Stomach (tissue), 19 donors: ENCODE data around the gene NNMT. TPM values are rescaled to one million over a fixed set of nuclear protein-coding genes. Genes with fewer than 3 reads are reported as not detected.

Source experiments
- DNase-seq, 2 donors: peaks; one replicate each; pipeline versions ENCODE4 v3.0.0 to v3.0.0-alpha.2; 2013 to 2019
- H3K27ac ChIP-seq, 5 donors: fragments of 200-600 bp in 4 of 5; sonication (generic) in 4 of 5; one replicate each; pipeline ENCODE4 v1.5.1; 2013 to 2019; ENCODE audit warnings: mild to moderate bottlenecking in 1 of 5, moderate library complexity in 1 of 5
- H3K27me3 ChIP-seq, 3 donors: fragments of 200-600 bp; sonication (generic); one replicate each; pipeline ENCODE4 v1.5.1; 2017 to 2019; ENCODE audit warnings: mixed run types in 1 of 3
- H3K36me3 ChIP-seq, 4 donors: fragments of 200-600 bp; sonication (generic); 1 replicate in 3 of 4; 2 replicates in 1 of 4; pipeline ENCODE4 v1.5.1; 2016 to 2019
- H3K4me1 ChIP-seq, 4 donors: fragments of 200-600 bp; sonication (generic); one replicate each; pipeline ENCODE4 v1.5.1; 2016 to 2019
- H3K4me3 ChIP-seq, 4 donors: fragments of 200-600 bp; sonication (generic) in 3 of 4; one replicate each; pipeline ENCODE4 v1.5.1; 2016 to 2019; ENCODE audit warnings: mild to moderate bottlenecking in 1 of 4
- H3K9me3 ChIP-seq, 4 donors: fragments of 200-600 bp; sonication (generic); one replicate each; pipeline ENCODE4 v1.5.1; 2016 to 2019
- CTCF ChIP-seq, 7 experiments: fragments of 450-650 bp in 4 of 7; fragments of 200-600 bp in 3 of 7; sonication (generic) in 3 of 7; IDR thresholded peaks; one replicate each; pipeline ENCODE4 v1.5.1; 2016 to 2019; ENCODE audit warnings: antibody characterized with exemption in 7 of 7, control low read depth in 2 of 7, mild to moderate bottlenecking in 1 of 7
- EP300 ChIP-seq: sonication (generic); formaldehyde crosslinking; IDR thresholded peaks from one replicate; pipeline ENCODE4 v1.6.1; 2017; ENCODE audit warnings: antibody characterized with exemption
- POLR2A ChIP-seq, 4 donors: fragments of 450-650 bp; IDR thresholded peaks; one replicate each; pipeline ENCODE4 v1.6.1; 2016; ENCODE audit warnings: antibody characterized with exemption in 4 of 4, control low read depth in 2 of 4, mild to moderate bottlenecking in 1 of 4, moderate library complexity in 1 of 4
- POLR2AphosphoS5 ChIP-seq, 3 donors: sonication (generic); formaldehyde crosslinking; IDR thresholded peaks; one replicate each; pipeline ENCODE4 v1.6.1; 2016; ENCODE audit warnings: antibody characterized with exemption in 3 of 3
- WGBS, 5 donors: extraction: QIAGEN DNeasy Blood & Tissue Kit in 3 of 5; methylation state at CpG; one replicate each; pipeline versions ENCODE4 v1.1.5 to v1.1.7; 2013 to 2018; 5-methylcytosine and 5-hydroxymethylcytosine counted together
- intact Hi-C: fragments of 100-400 bp; cut with DNase I; formaldehyde crosslinking; loops from one replicate; pipeline ENCODE4 v1.15.1; 2023; ENCODE audit warnings: low total_unique reads
- long read RNA-seq, 10 donors: transcript quantifications; one replicate each; lab custom pipeline, GENCODE V29; 2026
- polyA plus RNA-seq, 3 donors: library from polyadenylated mRNA; stranded (reverse); fragments of 200-250 nt; gene quantifications; one replicate each; pipeline ENCODE4 v1.2.3, GENCODE V29; 2013
- total RNA-seq, 5 donors: library from RNA; depleted of rRNA; stranded (reverse); fragments of >200 nt; gene quantifications; one replicate each; pipeline versions ENCODE4 v1.1.0 to v1.2.3, GENCODE V29; 2014 to 2016
- donor health status: healthy with polysubstance abuse.
- donor health status: Bipolar disorder and iron deficiency.
- donor health status: healthy.

NNMT gene
- total RNA-seq = 100 to 1,000 TPM in 3 of 5 donors, 10 to 100 TPM in 2; 35.1 to 442 (median 250) TPM
- 100 to 1,000 TPM; 197 to 451 (median 373) TPM for polyA plus RNA-seq
- long read RNA-seq, donor 1 = 0 reads
- long read RNA-seq, donor 2, partial matches to known transcripts = 0 of 1 reads
- long read RNA-seq, donor 2, other reads (novel, unspliced or antisense) = 0 of 1 reads
- long read RNA-seq, donor 3, partial matches to known transcripts = 0 of 1 reads
- long read RNA-seq, donor 3, other reads (novel, unspliced or antisense) = 0 of 1 reads
- long read RNA-seq, donor 4, partial matches to known transcripts = 0 of 1 reads
- long read RNA-seq, donor 4, other reads (novel, unspliced or antisense) = 0 of 1 reads
- long read RNA-seq, donor 5 = 0 reads
- long read RNA-seq, donor 6, partial matches to known transcripts = 0 of 4 reads
- long read RNA-seq, donor 6, other reads (novel, unspliced or antisense) = 0 of 4 reads
- long read RNA-seq, donor 7 = 0 reads
- long read RNA-seq, donor 8 = 0 reads
- long read RNA-seq, donor 9, partial matches to known transcripts = 0 of 1 reads
- long read RNA-seq, donor 9, other reads (novel, unspliced or antisense) = 0 of 1 reads
- long read RNA-seq, donor 10 = 0 reads

- Histone ChIP-seq H3K27ac (peak within 1 kb of the TSS; percentile 61 to 90 (median 88)), H3K4me1 (peaks cover 19 to 41% (median 37%) of the 10 kb centered on the region in 4 donors), H3K9me3 (no peaks in the 10 kb centered on the region), H3K36me3 (peaks cover 4 to 10% (median 8%) of the 10 kb centered on the region in 4 donors), H3K27me3 (no peaks in the 10 kb centered on the region), H3K4me3 (peak within 1 kb of the TSS; percentile 30 to 50 (median 42))
- WGBS, 5 donors = 55 to 72% (median 66%) methylated on average over 11 of the region's 11 CpGs
- peak; percentile 44 to 61 for DNase-seq
- TF ChIP-seq EP300 (peak; percentile 92), POLR2A (IDR thresholded peaks at IDR 0.05) (no peak), POLR2AphosphoS5 (IDR thresholded peaks at IDR 0.05) (peak; percentile 66 to 95 (median 90))
- intact Hi-C loops = no loop called here
Observed at GRCh38 chr11:114295676-114296604, at the start of gene NNMT. TSS of gene NNMT (plus strand) at chr11:114296399. CDS start at chr11:114296557, 158 bp downstream.

- H3K27me3 ChIP-seq = no peaks in the 10 kb centered on the region
- no peak overlapping the region for H3K4me3 ChIP-seq
- peaks cover 62 to 96% (median 96%) of the 10 kb centered on the region in 4 donors for H3K36me3 ChIP-seq
- H3K4me1 ChIP-seq = peaks cover 4 to 31% (median 18%) of the 10 kb centered on the region in 4 donors
- intact Hi-C loops = loop anchor here (10.0 kb wide), 1 partner anchor 342 kb away; the partner anchor contains the start of gene HTR3B
- 85 to 93% (median 91%) methylated on average over 11 of the region's 11 CpGs for WGBS, 5 donors
- no peak overlapping the region for H3K27ac ChIP-seq
- no peaks in the 10 kb centered on the region for H3K9me3 ChIP-seq
- no peak for DNase-seq
- TF ChIP-seq EP300 (no peak), CTCF (IDR thresholded peaks at IDR 0.05) (no peak), POLR2A (IDR thresholded peaks at IDR 0.05) (no peak), POLR2AphosphoS5 (IDR thresholded peaks at IDR 0.05) (no peak)
Observed at GRCh38 chr11:114247070-114247789, 49.0 kb upstream of the NNMT start.

GRCh38 chr11:114250180-114250579 lies 46.0 kb upstream of the NNMT start:
- DNase-seq = no peak
- no peaks in the 10 kb centered on the region for H3K9me3 ChIP-seq
- peaks cover 0 to 17% (median 6%) of the 10 kb centered on the region in 4 donors for H3K4me1 ChIP-seq
- peaks cover 48 to 91% (median 89%) of the 10 kb centered on the region in 4 donors for H3K36me3 ChIP-seq
- intact Hi-C loops = loop anchor here (10.0 kb wide), 2 partner anchors 45 to 195 kb away; partner anchors contain the start of gene ZBTB16
- H3K27me3 ChIP-seq = no peaks in the 10 kb centered on the region
- WGBS, 5 donors = 90 to 95% (median 94%) methylated on average over 17 of the region's 17 CpGs
- TF ChIP-seq EP300 = no peak
- TF ChIP-seq POLR2A (IDR thresholded peaks at IDR 0.05) = no peak
- TF ChIP-seq POLR2AphosphoS5 (IDR thresholded peaks at IDR 0.05) = no peak
- no peak overlapping the region for H3K4me3 ChIP-seq
- H3K27ac ChIP-seq = peak overlapping the region in 1 of 5 donors; percentile 49

GRCh38 chr11:114250993-114251814 lies 45.0 kb upstream of the NNMT start:
- DNase-seq = peak in 1 of 2 donors; percentile 47
- intact Hi-C loops = loop anchor here (10.0 kb wide), 2 partner anchors 46 to 196 kb away; partner anchors contain the start of gene ZBTB16
- peak in 1 of 3 donors; percentile 9 for TF ChIP-seq POLR2AphosphoS5 (IDR thresholded peaks at IDR 0.05)
- no peak for TF ChIP-seq POLR2A (IDR thresholded peaks at IDR 0.05)
- Histone ChIP-seq H3K36me3 (peaks cover 49 to 84% (median 84%) of the 10 kb centered on the region in 4 donors), H3K9me3 (no peaks in the 10 kb centered on the region), H3K27ac (peak overlapping the region in 3 of 5 donors; percentile 19 to 49 (median 36)), H3K27me3 (no peaks in the 10 kb centered on the region), H3K4me1 (peaks cover under 1 to 18% (median 8%) of the 10 kb centered on the region in 4 donors), H3K4me3 (no peak overlapping the region)
- WGBS, 5 donors = 76 to 85% (median 79%) methylated on average over 13 to 14 of the region's 14 CpGs
